HG02763 (cell line): Measurements from ENCODE around the gene HOXC11.

Source experiments
- ATAC-seq: cut with Tn5 transposase; IDR thresholded peaks from one replicate; pipeline ENCODE4 v1.9.1; 2021; ENCODE audit warnings: mild to moderate bottlenecking, moderate library complexity; ENCODE audit not compliant: unreplicated experiment

HOXC11 gene

GRCh38 chr12:53972722-53973235 is at the start of gene HOXC11:
TSS of gene HOXC11 (plus strand) at chr12:53973126. CDS start at chr12:53973242, 116 bp downstream.
- ATAC-seq: no peak

- no peak for ATAC-seq
These were observed 48.2 kb upstream of the HOXC11 start for GRCh38 chr12:53924521-53925405.

- ATAC-seq: no peak
These were observed 45.5 kb upstream of the HOXC11 start for GRCh38 chr12:53927220-53928029.

GRCh38 chr12:53928054-53928835 is 44.7 kb upstream of the HOXC11 start:
- no peak for ATAC-seq

GRCh38 chr12:53929527-53929926 is 43.4 kb upstream of the HOXC11 start:
- ATAC-seq: no peak

GRCh38 chr12:53930591-53931255 is 42.2 kb upstream of the HOXC11 start:
- ATAC-seq: no peak

GRCh38 chr12:53931844-53932581 is 40.9 kb upstream of the HOXC11 start:
- no peak for ATAC-seq

- ATAC-seq: no peak
These were observed 40.0 kb upstream of the HOXC11 start for GRCh38 chr12:53932915-53933314.

- ATAC-seq: no peak
These were observed 37.3 kb upstream of the HOXC11 start for GRCh38 chr12:53935383-53936341.

- ATAC-seq: no peak
These were observed 35.8 kb upstream of the HOXC11 start for GRCh38 chr12:53937099-53937498.

- ATAC-seq: no peak
These were observed 35.2 kb upstream of the HOXC11 start for GRCh38 chr12:53937596-53938325.

- ATAC-seq: no peak
These were observed 34.4 kb upstream of the HOXC11 start, which contains the start of gene HOXC13 for GRCh38 chr12:53938326-53939140. TSS of gene HOXC13 (plus strand) at chr12:53938831. CDS start at chr12:53938907, 76 bp downstream.

- ATAC-seq: no peak
These were observed 33.5 kb upstream of the HOXC11 start for GRCh38 chr12:53939141-53940108.

GRCh38 chr12:53940443-53941014 is 32.4 kb upstream of the HOXC11 start:
- ATAC-seq: no peak

- ATAC-seq: no peak
These were observed 31.7 kb upstream of the HOXC11 start for GRCh38 chr12:53941187-53941586.
